ENCODE results near the gene MGAT3. TPM values are rescaled to one million over a fixed set of nuclear protein-coding genes. Genes with fewer than 3 reads are reported as not detected.

Gene MGAT3
- total and polyA plus RNA-seq, 2 of the 8 experiments (the other 6 are each of a cell fraction or from before 2014, with no cell fraction given), result 4.3 to 9.2 TPM

- TF ChIP-seq BCL11A (IDR thresholded peaks at IDR 0.05; ENCODE audit: low read depth in 2 of 2, low read length in 2 of 2), result no peak
These were observed 6.4 kb upstream of the MGAT3 start (continued) for GRCh38 chr22:39450258-39450955.

Measured in H1 (cell line).